ENCODE results near the gene CELSR1.

CELSR1 gene

GRCh38 chr22:46390652-46391301 lies 146.6 kb downstream of the CELSR1 start:
- TF ChIP-seq, protein P1, sequence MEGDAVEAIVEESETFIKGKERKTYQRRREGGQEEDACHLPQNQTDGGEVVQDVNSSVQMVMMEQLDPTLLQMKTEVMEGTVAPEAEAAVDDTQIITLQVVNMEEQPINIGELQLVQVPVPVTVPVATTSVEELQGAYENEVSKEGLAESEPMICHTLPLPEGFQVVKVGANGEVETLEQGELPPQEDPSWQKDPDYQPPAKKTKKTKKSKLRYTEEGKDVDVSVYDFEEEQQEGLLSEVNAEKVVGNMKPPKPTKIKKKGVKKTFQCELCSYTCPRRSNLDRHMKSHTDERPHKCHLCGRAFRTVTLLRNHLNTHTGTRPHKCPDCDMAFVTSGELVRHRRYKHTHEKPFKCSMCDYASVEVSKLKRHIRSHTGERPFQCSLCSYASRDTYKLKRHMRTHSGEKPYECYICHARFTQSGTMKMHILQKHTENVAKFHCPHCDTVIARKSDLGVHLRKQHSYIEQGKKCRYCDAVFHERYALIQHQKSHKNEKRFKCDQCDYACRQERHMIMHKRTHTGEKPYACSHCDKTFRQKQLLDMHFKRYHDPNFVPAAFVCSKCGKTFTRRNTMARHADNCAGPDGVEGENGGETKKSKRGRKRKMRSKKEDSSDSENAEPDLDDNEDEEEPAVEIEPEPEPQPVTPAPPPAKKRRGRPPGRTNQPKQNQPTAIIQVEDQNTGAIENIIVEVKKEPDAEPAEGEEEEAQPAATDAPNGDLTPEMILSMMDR (IDR thresholded peaks at IDR 0.05; ENCODE audit: poor library complexity, severe bottlenecking) = peak; percentile 36
- Histone ChIP-seq H3K4me3 (ENCODE audit: severe bottlenecking) (no peak overlapping the region), H3K9me3 (ENCODE audit: severe bottlenecking) (no peaks in the 10 kb centered on the region), H3K36me3 (ENCODE audit: low read depth) (peaks cover 49% of the 10 kb centered on the region), H3K27me3 (ENCODE audit: insufficient read depth, poor library complexity, severe bottlenecking) (no peaks in the 10 kb centered on the region), H3K27ac (ENCODE audit: poor library complexity, severe bottlenecking) (peak overlapping the region; percentile 5), H3K4me1 (ENCODE audit: insufficient read depth, poor library complexity, severe bottlenecking) (no peaks in the 10 kb centered on the region)
- no peak for DNase-seq (ENCODE audit: low spot score)
- peak; percentile 50 for ATAC-seq (ENCODE audit: low read depth)

- TF ChIP-seq, protein P1 (IDR thresholded peaks at IDR 0.05; ENCODE audit: poor library complexity, severe bottlenecking) = no peak
- H3K4me1 ChIP-seq (ENCODE audit: insufficient read depth, poor library complexity, severe bottlenecking) = no peaks in the 10 kb centered on the region
- H3K36me3 ChIP-seq (ENCODE audit: low read depth) = peaks cover 48% of the 10 kb centered on the region
- H3K27me3 ChIP-seq (ENCODE audit: insufficient read depth, poor library complexity, severe bottlenecking) = no peaks in the 10 kb centered on the region
- no peaks in the 10 kb centered on the region for H3K9me3 ChIP-seq (ENCODE audit: severe bottlenecking)
- H3K27ac ChIP-seq (ENCODE audit: poor library complexity, severe bottlenecking) = peak overlapping the region; percentile 5
- DNase-seq (ENCODE audit: low spot score) (no peak), ATAC-seq (ENCODE audit: low read depth) (no peak)
- no peak overlapping the region for H3K4me3 ChIP-seq (ENCODE audit: severe bottlenecking)
These were observed 147.2 kb downstream of the CELSR1 start for GRCh38 chr22:46390105-46390651.

DNA sequence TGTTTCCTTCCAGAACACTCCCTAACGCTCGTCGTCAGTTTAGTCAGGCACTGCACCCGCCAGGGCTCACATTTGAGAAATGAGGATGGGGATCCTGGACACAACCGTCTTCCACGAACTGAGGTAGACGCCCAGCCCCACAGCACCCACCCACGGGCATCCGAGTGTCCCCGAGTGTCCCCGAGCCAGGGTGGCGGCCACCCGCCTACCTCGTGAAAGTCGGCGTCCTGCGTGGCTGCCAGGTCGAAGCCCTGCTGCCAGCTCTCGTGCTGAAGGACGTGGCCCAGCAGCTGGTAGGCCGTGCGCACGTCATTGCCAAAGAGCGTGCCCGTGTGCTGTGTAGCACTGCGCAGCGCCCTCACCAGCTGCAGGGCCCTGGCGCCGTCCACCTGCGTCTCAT lies 148.3 kb downstream of the CELSR1 start:
- ATAC-seq (ENCODE audit: low read depth) (no peak), DNase-seq (ENCODE audit: low spot score) (no peak)
- peaks cover 49% of the 10 kb centered on the region for H3K36me3 ChIP-seq (ENCODE audit: low read depth)
- H3K27me3 ChIP-seq (ENCODE audit: insufficient read depth, poor library complexity, severe bottlenecking) = no peaks in the 10 kb centered on the region
- no peaks in the 10 kb centered on the region for H3K4me1 ChIP-seq (ENCODE audit: insufficient read depth, poor library complexity, severe bottlenecking)
- TF ChIP-seq, protein P1 (IDR thresholded peaks at IDR 0.05; ENCODE audit: poor library complexity, severe bottlenecking) = no peak
- H3K27ac ChIP-seq (ENCODE audit: poor library complexity, severe bottlenecking) = no peak overlapping the region
- no peak overlapping the region for H3K4me3 ChIP-seq (ENCODE audit: severe bottlenecking)
- no peaks in the 10 kb centered on the region for H3K9me3 ChIP-seq (ENCODE audit: severe bottlenecking)

DNA sequence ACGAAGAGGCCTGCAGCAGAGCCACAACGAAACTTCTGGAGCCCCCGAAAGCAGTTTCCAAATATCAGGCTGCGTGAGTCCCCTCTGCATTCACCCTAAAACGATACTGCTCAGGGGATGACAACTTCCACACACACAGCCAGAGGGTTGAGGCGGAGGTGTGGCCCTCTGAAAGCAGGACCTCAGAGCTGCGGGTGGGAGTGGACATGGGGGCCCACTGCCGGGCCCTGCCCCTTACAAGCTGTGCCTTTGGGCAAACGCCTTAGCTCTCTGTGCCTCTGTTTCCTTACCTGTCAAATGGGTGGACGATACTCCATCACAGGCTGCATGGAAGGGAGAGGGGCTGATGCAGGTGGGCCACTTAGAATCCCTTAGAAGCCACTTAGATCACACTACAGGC lies 148.8 kb downstream of the CELSR1 start:
- Histone ChIP-seq H3K9me3 (ENCODE audit: severe bottlenecking) (no peaks in the 10 kb centered on the region), H3K27ac (ENCODE audit: poor library complexity, severe bottlenecking) (no peak overlapping the region), H3K4me3 (ENCODE audit: severe bottlenecking) (no peak overlapping the region), H3K36me3 (ENCODE audit: low read depth) (peaks cover 46% of the 10 kb centered on the region), H3K27me3 (ENCODE audit: insufficient read depth, poor library complexity, severe bottlenecking) (no peaks in the 10 kb centered on the region), H3K4me1 (ENCODE audit: insufficient read depth, poor library complexity, severe bottlenecking) (no peaks in the 10 kb centered on the region)
- TF ChIP-seq, protein P1 (IDR thresholded peaks at IDR 0.05; ENCODE audit: poor library complexity, severe bottlenecking) = no peak
- no peak for DNase-seq (ENCODE audit: low spot score)
- no peak for ATAC-seq (ENCODE audit: low read depth)

DNA sequence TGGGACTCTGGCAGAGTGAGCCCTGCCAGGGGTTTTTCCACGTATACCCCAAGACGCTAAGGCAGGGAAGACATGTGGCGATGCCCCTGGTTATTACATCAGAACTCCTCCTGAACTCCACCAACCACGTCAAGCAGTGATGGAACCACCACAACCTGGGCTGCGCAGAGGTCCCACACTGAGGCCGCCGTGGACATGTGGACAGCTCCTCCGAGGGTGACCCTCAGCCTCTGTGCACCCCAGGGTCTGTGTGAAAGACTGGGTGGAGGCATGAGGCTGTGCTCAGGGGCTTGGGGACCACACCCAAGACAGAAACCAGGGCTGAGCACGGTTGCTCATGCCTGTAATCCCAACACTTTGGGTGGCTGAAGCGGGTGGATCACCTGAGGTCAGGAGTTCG lies 149.7 kb downstream of the CELSR1 start:
- no peak overlapping the region for H3K27ac ChIP-seq (ENCODE audit: poor library complexity, severe bottlenecking)
- no peak for DNase-seq (ENCODE audit: low spot score)
- TF ChIP-seq, protein P1 (IDR thresholded peaks at IDR 0.05; ENCODE audit: poor library complexity, severe bottlenecking) = no peak

More for the DNA sequence above, 149.7 kb downstream of the CELSR1 start:
- Histone ChIP-seq H3K4me1 (ENCODE audit: insufficient read depth, poor library complexity, severe bottlenecking) (no peaks in the 10 kb centered on the region), H3K27me3 (ENCODE audit: insufficient read depth, poor library complexity, severe bottlenecking) (no peaks in the 10 kb centered on the region), H3K4me3 (ENCODE audit: severe bottlenecking) (no peak overlapping the region), H3K9me3 (ENCODE audit: severe bottlenecking) (no peaks in the 10 kb centered on the region), H3K36me3 (ENCODE audit: low read depth) (peaks cover 50% of the 10 kb centered on the region)
- no peak for ATAC-seq (ENCODE audit: low read depth)

All from RWPE2 (cell line).